ENCODE results near the gene WIF1.

WIF1 gene, protein sequence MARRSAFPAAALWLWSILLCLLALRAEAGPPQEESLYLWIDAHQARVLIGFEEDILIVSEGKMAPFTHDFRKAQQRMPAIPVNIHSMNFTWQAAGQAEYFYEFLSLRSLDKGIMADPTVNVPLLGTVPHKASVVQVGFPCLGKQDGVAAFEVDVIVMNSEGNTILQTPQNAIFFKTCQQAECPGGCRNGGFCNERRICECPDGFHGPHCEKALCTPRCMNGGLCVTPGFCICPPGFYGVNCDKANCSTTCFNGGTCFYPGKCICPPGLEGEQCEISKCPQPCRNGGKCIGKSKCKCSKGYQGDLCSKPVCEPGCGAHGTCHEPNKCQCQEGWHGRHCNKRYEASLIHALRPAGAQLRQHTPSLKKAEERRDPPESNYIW

DNA sequence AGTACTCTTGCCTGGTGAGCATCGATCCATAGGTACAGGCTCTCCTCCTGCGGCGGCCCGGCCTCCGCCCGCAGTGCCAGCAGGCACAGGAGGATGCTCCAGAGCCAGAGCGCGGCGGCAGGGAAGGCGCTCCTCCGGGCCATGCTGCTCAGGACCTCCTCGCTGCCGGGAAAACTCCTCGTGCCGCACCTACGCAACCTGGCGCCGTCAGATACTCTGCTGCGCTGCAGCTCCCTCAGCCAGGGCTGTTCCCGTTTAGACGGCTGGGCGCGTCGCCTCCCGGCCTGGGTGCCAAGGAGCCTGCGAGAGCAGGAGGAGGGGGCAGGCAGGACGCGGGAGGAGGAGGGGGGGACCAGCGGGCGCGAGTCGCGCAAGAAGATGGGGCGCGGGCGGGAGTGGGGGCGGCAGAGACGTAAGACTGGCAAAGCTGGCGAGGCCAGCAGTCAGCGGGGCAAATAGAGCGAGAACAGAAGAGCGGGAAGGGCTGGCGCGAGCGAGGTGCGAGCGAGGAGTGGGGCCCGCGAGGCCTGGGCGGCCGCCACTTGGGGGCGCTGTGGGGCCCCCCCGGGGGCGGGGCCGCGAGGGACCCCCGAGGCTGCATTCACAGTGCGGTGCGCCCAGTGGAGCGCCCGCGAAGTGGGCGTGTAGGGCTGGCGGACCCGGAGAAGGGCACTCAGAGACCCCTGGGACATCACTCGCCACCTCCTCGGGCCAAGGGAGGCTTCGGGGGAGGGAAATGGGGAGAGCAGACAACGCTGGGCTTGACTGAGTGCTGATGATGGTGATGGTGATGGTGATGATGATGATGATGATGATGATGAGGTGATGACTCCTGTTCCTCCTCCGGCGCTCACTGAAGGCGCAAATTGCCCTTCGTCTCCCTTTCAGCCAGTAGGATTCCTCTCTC, at the start of gene WIF1:
WIF1 (minus strand) TSS at position 257 of the 907 bp plus-strand sequence; CDS start at position 143, 114 bp downstream.
- Histone ChIP-seq H3K9me3 (ENCODE audit: control insufficient read depth, insufficient read depth, low read length) (no peaks in the 10 kb centered on the region), H3K4me1 (ENCODE audit: control insufficient read depth, insufficient read depth, low read length) (peaks cover 4% of the 10 kb centered on the region), H3K9ac (ENCODE audit: low read depth, low read length) (no peak within 1 kb of the TSS), H3K36me3 (ENCODE audit: control insufficient read depth, insufficient read depth, low read length) (no peaks in the 10 kb centered on the region), H3K27ac (ENCODE audit: low read depth, low read length) (no peak within 1 kb of the TSS), H3K27me3 (ENCODE audit: control insufficient read depth, insufficient read depth, low read length) (peaks cover 46% of the 10 kb centered on the region), H3K4me3 (ENCODE audit: low read depth, low read length) (peak within 1 kb of the TSS; percentile 56)

GRCh38 chr12:65170209-65170881, 49.2 kb upstream of the WIF1 start:
- H3K9me3 ChIP-seq (ENCODE audit: control insufficient read depth, insufficient read depth, low read length), result 0 out of 2 replicates have a peak, but pooled peaks cover 5% of the 10 kb centered on the region
- peaks cover 13% of the 10 kb centered on the region for H3K27me3 ChIP-seq (ENCODE audit: control insufficient read depth, insufficient read depth, low read length)
- H3K4me3 ChIP-seq (ENCODE audit: low read depth, low read length), result peak overlapping the region; percentile 89
- peak overlapping the region; percentile 90 for H3K9ac ChIP-seq (ENCODE audit: low read depth, low read length)
- peaks cover 16% of the 10 kb centered on the region; the same call in 1 of the 2 replicates for H3K4me1 ChIP-seq (ENCODE audit: control insufficient read depth, insufficient read depth, low read length)
- peak overlapping the region; percentile 93 for H3K27ac ChIP-seq (ENCODE audit: low read depth, low read length)
- peaks cover 21% of the 10 kb centered on the region for H3K36me3 ChIP-seq (ENCODE audit: control insufficient read depth, insufficient read depth, low read length)

DNA sequence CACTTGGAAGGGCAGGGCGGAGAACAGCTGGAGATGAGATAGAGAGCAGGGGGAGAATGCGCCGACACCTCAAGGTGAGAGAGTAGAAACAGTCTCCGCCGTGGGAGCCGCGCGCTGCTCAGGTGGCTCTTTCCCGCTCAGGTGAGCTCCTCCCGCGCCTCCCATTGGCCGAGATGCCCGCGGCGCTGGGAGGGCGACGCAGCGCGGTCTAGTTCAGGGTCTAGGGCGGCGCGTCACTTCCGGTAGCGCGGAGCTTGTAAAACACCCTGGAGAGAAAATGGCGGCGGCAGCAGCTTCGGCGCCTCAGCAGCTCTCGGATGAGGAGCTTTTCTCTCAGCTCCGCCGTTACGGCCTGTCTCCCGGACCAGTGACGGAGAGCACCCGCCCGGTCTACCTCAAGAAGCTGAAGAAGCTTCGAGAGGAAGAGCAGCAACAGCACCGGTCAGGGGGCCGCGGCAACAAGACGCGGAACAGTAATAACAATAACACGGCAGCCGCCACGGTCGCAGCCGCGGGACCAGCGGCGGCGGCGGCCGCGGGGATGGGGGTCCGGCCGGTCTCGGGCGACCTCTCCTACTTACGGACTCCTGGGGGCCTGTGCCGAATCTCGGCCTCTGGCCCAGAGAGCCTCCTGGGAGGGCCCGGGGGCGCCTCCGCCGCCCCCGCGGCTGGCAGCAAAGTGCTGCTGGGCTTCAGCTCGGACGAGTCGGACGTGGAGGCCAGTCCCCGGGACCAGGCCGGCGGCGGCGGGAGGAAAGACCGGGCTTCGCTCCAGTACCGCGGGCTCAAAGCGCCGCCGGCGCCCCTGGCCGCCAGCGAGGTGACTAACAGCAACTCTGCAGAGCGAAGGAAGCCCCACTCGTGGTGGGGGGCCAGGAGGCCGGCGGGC, 48.5 kb upstream of the WIF1 start, which contains the start of gene LEMD3:
LEMD3 (plus strand) TSS at position 264 of the 889 bp plus-strand sequence; CDS start at position 278, 14 bp downstream.
- peak within 1 kb of the TSS; percentile 93 for H3K27ac ChIP-seq (ENCODE audit: low read depth, low read length)
- H3K4me3 ChIP-seq (ENCODE audit: low read depth, low read length), result peak within 1 kb of the TSS; percentile 89
- H3K9me3 ChIP-seq (ENCODE audit: control insufficient read depth, insufficient read depth, low read length), result 0 out of 2 replicates have a peak, but pooled peaks cover 5% of the 10 kb centered on the region
- peaks cover 13% of the 10 kb centered on the region for H3K27me3 ChIP-seq (ENCODE audit: control insufficient read depth, insufficient read depth, low read length)
- peaks cover 16% of the 10 kb centered on the region; the same call in 1 of the 2 replicates for H3K4me1 ChIP-seq (ENCODE audit: control insufficient read depth, insufficient read depth, low read length)
- H3K36me3 ChIP-seq (ENCODE audit: control insufficient read depth, insufficient read depth, low read length), result peaks cover 13% of the 10 kb centered on the region
- H3K9ac ChIP-seq (ENCODE audit: low read depth, low read length), result peak within 1 kb of the TSS; percentile 90

DNA sequence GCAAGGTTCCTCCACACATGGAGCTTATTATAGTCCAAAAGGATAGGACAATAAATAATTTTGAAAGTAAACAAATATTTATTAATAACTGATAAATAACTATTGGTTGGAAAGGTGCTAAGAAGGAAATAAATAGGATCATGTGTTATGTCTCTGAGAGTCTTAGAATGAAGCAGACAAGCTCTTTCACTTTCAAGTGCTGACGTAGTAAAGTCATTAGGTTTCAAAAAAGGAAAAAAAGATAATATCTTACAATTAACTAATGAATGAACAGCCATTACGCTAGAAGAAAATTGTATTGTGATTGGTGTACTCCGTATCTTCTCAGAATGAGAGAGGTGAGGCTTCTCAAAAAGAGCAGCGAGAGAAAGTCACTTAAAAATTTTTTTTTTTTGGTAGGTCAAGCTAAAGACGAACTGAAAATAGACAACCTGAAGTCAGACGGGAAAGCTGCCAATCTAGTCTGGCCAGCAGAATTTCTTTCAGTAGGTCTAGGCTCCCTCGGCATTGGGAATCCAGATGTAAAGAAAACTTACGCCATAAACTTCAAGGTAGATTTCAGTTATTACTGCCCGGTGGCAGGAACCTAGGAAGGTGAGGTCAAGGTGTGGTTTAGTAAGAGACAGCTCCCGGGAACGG, 47.7 kb upstream of the WIF1 start:
- peaks cover 16% of the 10 kb centered on the region; the same call in 1 of the 2 replicates for H3K4me1 ChIP-seq (ENCODE audit: control insufficient read depth, insufficient read depth, low read length)
- H3K9me3 ChIP-seq (ENCODE audit: control insufficient read depth, insufficient read depth, low read length), result 0 out of 2 replicates have a peak, but pooled peaks cover 5% of the 10 kb centered on the region
- peak overlapping the region; percentile 89 for H3K4me3 ChIP-seq (ENCODE audit: low read depth, low read length)
- no peak overlapping the region for H3K27ac ChIP-seq (ENCODE audit: low read depth, low read length)
- peaks cover 13% of the 10 kb centered on the region for H3K27me3 ChIP-seq (ENCODE audit: control insufficient read depth, insufficient read depth, low read length)
- H3K9ac ChIP-seq (ENCODE audit: low read depth, low read length), result peak overlapping the region; percentile 24; the same call in 1 of the 2 replicates
- H3K36me3 ChIP-seq (ENCODE audit: control insufficient read depth, insufficient read depth, low read length), result peaks cover 12% of the 10 kb centered on the region; the same call in 1 of the 2 replicates

GRCh38 chr12:65164774-65165173, 43.7 kb upstream of the WIF1 start:
- Histone ChIP-seq H3K27ac (ENCODE audit: low read depth, low read length) (no peak overlapping the region), H3K4me1 (ENCODE audit: control insufficient read depth, insufficient read depth, low read length) (no peaks in the 10 kb centered on the region), H3K9ac (ENCODE audit: low read depth, low read length) (no peak overlapping the region), H3K9me3 (ENCODE audit: control insufficient read depth, insufficient read depth, low read length) (0 out of 2 replicates have a peak, but pooled peaks cover 5% of the 10 kb centered on the region), H3K36me3 (ENCODE audit: control insufficient read depth, insufficient read depth, low read length) (no peaks in the 10 kb centered on the region), H3K27me3 (ENCODE audit: control insufficient read depth, insufficient read depth, low read length) (peaks cover 13% of the 10 kb centered on the region), H3K4me3 (ENCODE audit: low read depth, low read length) (no peak overlapping the region)

GRCh38 chr12:65164244-65164643, 43.1 kb upstream of the WIF1 start:
- H3K36me3 ChIP-seq (ENCODE audit: control insufficient read depth, insufficient read depth, low read length), result no peaks in the 10 kb centered on the region
- H3K27me3 ChIP-seq (ENCODE audit: control insufficient read depth, insufficient read depth, low read length), result peaks cover 13% of the 10 kb centered on the region

DNA sequence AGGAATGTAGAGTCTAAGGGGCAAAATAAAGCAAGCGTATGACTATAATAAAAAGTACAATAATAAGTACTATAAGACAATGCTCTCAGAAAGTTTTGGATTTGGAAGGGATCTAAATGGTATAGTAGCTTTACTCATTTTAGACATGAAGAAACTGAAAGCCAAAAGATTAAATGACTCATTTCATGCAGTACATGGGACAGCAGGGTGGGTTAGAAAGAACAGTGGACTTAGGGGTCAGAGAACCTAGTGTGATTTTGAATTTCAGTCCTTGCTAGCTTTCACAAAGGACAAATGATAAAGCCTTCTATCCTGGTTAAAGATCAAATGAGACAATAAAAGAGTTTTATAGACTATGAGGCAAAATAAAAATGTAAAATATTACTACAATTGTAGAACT, 41.5 kb upstream of the WIF1 start:
- H3K9me3 ChIP-seq (ENCODE audit: control insufficient read depth, insufficient read depth, low read length), result no peaks in the 10 kb centered on the region

More at GRCh38 chr12:65164244-65164643, 43.1 kb upstream of the WIF1 start:
- no peak overlapping the region for H3K4me3 ChIP-seq (ENCODE audit: low read depth, low read length)
- H3K9me3 ChIP-seq (ENCODE audit: control insufficient read depth, insufficient read depth, low read length), result 0 out of 2 replicates have a peak, but pooled peaks cover 5% of the 10 kb centered on the region
- no peak overlapping the region for H3K9ac ChIP-seq (ENCODE audit: low read depth, low read length)
- H3K4me1 ChIP-seq (ENCODE audit: control insufficient read depth, insufficient read depth, low read length), result no peaks in the 10 kb centered on the region
- H3K27ac ChIP-seq (ENCODE audit: low read depth, low read length), result no peak overlapping the region

DNA sequence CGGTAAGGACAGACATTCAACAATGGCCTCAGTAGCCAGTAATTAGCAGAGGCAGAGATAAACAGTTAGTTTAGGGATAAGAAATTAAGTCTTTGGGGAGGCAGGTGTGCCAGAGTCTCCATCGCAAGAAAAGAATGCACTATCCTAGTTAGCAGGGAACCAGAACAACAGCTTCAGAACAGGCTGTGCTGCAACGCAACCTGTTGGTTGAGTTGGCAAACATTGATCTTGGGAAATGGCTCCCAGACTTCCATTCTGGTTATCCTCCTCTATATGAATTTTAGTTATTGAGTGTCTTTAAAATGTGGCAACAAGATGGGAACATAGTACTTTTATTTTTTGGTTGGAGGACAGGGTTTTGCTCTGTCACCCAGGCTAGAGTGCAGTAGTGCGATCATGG, 36.0 kb upstream of the WIF1 start:
- Histone ChIP-seq H3K9me3 (ENCODE audit: control insufficient read depth, insufficient read depth, low read length) (no peaks in the 10 kb centered on the region), H3K27ac (ENCODE audit: low read depth, low read length) (no peak overlapping the region), H3K9ac (ENCODE audit: low read depth, low read length) (no peak overlapping the region), H3K4me1 (ENCODE audit: control insufficient read depth, insufficient read depth, low read length) (no peaks in the 10 kb centered on the region), H3K36me3 (ENCODE audit: control insufficient read depth, insufficient read depth, low read length) (no peaks in the 10 kb centered on the region), H3K4me3 (ENCODE audit: low read depth, low read length) (no peak overlapping the region), H3K27me3 (ENCODE audit: control insufficient read depth, insufficient read depth, low read length) (no peaks in the 10 kb centered on the region)

More for the DNA sequence above, 41.5 kb upstream of the WIF1 start:
- Histone ChIP-seq H3K4me3 (ENCODE audit: low read depth, low read length) (no peak overlapping the region), H3K27ac (ENCODE audit: low read depth, low read length) (no peak overlapping the region), H3K9ac (ENCODE audit: low read depth, low read length) (no peak overlapping the region), H3K27me3 (ENCODE audit: control insufficient read depth, insufficient read depth, low read length) (peaks cover 3% of the 10 kb centered on the region), H3K36me3 (ENCODE audit: control insufficient read depth, insufficient read depth, low read length) (no peaks in the 10 kb centered on the region), H3K4me1 (ENCODE audit: control insufficient read depth, insufficient read depth, low read length) (no peaks in the 10 kb centered on the region)

DNA sequence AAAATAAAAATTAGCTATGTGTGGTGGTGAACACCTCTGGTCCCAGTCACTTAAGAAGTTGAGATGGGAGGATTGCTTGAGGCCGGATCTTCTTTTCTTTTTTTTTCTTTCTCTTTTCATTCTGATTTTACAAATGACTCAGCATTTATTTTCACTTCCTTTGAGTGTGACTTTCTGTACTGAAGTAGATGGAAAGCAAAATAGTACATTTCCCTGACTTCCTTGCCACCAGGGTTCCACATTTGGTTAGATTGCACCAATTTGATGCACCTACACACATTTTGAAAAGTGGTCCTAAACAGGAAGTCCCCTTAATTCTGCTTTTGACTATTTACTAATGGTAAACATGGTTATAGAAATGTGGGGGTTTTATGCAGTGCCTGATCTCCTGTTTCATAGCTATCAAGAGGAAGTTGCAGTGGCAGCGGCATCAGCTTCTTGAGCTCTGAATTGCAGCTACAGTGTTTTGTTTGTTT, 35.3 kb upstream of the WIF1 start:
- no peaks in the 10 kb centered on the region for H3K36me3 ChIP-seq (ENCODE audit: control insufficient read depth, insufficient read depth, low read length)
- H3K27me3 ChIP-seq (ENCODE audit: control insufficient read depth, insufficient read depth, low read length), result no peaks in the 10 kb centered on the region
- no peak overlapping the region for H3K4me3 ChIP-seq (ENCODE audit: low read depth, low read length)
- no peaks in the 10 kb centered on the region for H3K4me1 ChIP-seq (ENCODE audit: control insufficient read depth, insufficient read depth, low read length)
- no peak overlapping the region for H3K27ac ChIP-seq (ENCODE audit: low read depth, low read length)
- H3K9ac ChIP-seq (ENCODE audit: low read depth, low read length), result no peak overlapping the region
- H3K9me3 ChIP-seq (ENCODE audit: control insufficient read depth, insufficient read depth, low read length), result no peaks in the 10 kb centered on the region
